GM12874 (cell line): ENCODE results near the gene UTP20.

ENCODE experiments used
- TF ChIP-seq, protein P1 (sequence below): IDR thresholded peaks from 2 replicates; pipeline ENCODE4 v1.5.1; 2011; ENCODE audit warnings: low read depth, mild to moderate bottlenecking, control low read depth, low read length, moderate library complexity; ENCODE audit not compliant: insufficient read depth

UTP20 gene

DNA sequence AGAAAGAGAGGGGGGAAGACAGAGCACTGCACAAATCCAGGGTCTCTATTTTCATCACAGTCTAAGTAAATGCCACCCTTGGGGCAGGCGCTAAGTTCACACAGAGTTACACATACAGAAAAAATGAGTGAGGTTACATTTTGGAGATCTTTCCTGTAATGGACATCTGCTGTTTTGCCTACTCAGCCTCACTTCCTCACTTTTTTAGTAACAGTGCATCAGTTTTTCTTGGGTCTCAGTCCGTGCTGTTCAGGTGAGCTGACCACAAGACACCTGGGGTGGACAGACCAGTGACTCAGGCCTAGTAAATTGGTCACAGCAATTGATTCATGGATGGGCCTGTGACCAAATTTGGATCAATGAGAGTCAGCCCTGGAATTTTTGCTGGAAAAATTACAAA, 36.3 kb upstream of the UTP20 start:
- TF ChIP-seq, protein P1, sequence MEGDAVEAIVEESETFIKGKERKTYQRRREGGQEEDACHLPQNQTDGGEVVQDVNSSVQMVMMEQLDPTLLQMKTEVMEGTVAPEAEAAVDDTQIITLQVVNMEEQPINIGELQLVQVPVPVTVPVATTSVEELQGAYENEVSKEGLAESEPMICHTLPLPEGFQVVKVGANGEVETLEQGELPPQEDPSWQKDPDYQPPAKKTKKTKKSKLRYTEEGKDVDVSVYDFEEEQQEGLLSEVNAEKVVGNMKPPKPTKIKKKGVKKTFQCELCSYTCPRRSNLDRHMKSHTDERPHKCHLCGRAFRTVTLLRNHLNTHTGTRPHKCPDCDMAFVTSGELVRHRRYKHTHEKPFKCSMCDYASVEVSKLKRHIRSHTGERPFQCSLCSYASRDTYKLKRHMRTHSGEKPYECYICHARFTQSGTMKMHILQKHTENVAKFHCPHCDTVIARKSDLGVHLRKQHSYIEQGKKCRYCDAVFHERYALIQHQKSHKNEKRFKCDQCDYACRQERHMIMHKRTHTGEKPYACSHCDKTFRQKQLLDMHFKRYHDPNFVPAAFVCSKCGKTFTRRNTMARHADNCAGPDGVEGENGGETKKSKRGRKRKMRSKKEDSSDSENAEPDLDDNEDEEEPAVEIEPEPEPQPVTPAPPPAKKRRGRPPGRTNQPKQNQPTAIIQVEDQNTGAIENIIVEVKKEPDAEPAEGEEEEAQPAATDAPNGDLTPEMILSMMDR, result no peak

GRCh38 chr12:101256266-101256665, 23.6 kb upstream of the UTP20 start:
- TF ChIP-seq, protein P1, result no peak

GRCh38 chr12:101257357-101257756, 22.5 kb upstream of the UTP20 start:
- TF ChIP-seq, protein P1, result no peak

DNA sequence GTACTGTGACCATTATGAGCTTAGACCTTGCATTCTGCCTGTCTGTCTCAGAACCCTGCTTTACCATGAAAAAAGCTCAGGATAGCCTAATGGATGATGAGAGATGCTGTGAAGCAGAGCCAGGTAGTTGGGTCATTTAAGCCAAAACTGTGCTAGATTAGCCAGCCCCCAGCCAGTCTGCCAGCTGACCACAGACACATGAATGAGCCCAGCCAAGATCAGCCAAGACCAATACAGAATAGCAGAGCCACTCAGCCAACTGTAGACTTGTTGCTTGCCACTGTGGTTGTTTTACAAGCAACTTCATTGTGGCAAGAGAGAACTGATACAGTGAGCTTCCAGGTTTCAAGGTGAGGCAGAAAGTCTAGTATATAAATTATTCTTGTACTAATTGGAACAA, 12.8 kb upstream of the UTP20 start:
- TF ChIP-seq, protein P1, result no peak

- TF ChIP-seq, protein P1, result no peak
These were observed 3.5 kb upstream of the UTP20 start for GRCh38 chr12:101276433-101276832.

GRCh38 chr12:101277443-101277842, 2.5 kb upstream of the UTP20 start:
- TF ChIP-seq, protein P1, result no peak

DNA sequence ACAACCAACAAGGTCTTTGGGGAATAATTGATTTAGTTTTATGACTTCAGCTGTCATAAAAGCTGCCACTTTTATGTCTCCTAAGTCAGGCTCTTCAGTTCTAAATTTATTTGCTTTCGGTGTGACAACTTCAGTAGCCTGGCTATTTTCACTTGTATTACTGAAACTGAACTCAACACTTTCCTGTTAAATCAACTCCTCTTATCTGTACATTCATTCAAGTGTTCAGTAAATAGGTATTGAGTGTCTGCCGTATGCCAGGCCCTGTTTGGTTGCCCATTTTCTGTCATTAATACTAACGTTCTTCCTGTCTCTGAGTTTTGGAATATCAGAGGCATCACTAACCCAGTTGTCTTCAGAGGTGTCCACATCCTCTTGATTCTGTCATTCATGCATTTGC, 7.5 kb downstream of the UTP20 start:
- TF ChIP-seq, protein P1, result no peak

GRCh38 chr12:101297661-101298060, 17.8 kb downstream of the UTP20 start:
- TF ChIP-seq, protein P1, result no peak
